HCT116 (cell line): ENCODE data around the gene CCDC183.
"Not testable (repeated sequence)": the region's sequence is repeated elsewhere in the genome, so short reads cannot be mapped to it uniquely, and the experiment has no call there.

Experiments
- EZH2 ChIP-seq: fragments of 200-600 bp; sonication (generic); IDR thresholded peaks from 2 replicates; pipeline ENCODE4 v1.6.1; 2017; ENCODE audit warnings: antibody characterized with exemption, mixed run types
- POLR2AphosphoS5 ChIP-seq: IDR thresholded peaks from 2 replicates; pipeline ENCODE4 v1.6.1; 2011; ENCODE audit warnings: mild to moderate bottlenecking, low read depth, low read length, moderate library complexity
- SP1 ChIP-seq: IDR thresholded peaks from 2 replicates; pipeline ENCODE4 v1.6.1; 2012; ENCODE audit warnings: low read depth
- SRF ChIP-seq: IDR thresholded peaks from 2 replicates; pipeline ENCODE4 v1.6.1; 2012; ENCODE audit warnings: low read depth
- YY1 ChIP-seq: IDR thresholded peaks from 2 replicates; pipeline ENCODE4 v1.6.1; 2011; ENCODE audit warnings: low read length, low read depth, moderate library complexity, mild to moderate bottlenecking; ENCODE audit not compliant: insufficient replicate concordance; ENCODE audit errors: extremely low read depth
- ZNF274 ChIP-seq: fragments of 200-500 bp; sonication (Bioruptor generic); IDR thresholded peaks from 2 replicates; pipeline ENCODE4 v1.6.1; 2014; ENCODE audit warnings: mild to moderate bottlenecking, low read depth, low read length, inconsistent platforms
- TF ChIP-seq, protein P1 (sequence below): IDR thresholded peaks from 2 replicates; pipeline ENCODE4 v1.6.1; 2012
- TF ChIP-seq, protein P2 (sequence below): IDR thresholded peaks from 2 replicates; pipeline ENCODE4 v1.6.1; 2012
- TF ChIP-seq, protein P3 (sequence below), 3 experiments: fragments of 200-600 bp in 1 of 3; sonication (generic) in 1 of 3; IDR thresholded peaks in 2 of 3; conservative IDR thresholded peaks in 1 of 3; 2 replicates each; pipeline ENCODE4 v1.5.1; 2012 to 2017; ENCODE audit warnings: low read depth in 2 of 3, low read length in 2 of 3, antibody characterized with exemption in 1 of 3, borderline replicate concordance in 1 of 3, control low read depth in 1 of 3, mild to moderate bottlenecking in 1 of 3, mixed read lengths in 1 of 3, mixed run types in 1 of 3, moderate library complexity in 1 of 3; ENCODE audit not compliant: insufficient read depth in 1 of 3

DNA sequence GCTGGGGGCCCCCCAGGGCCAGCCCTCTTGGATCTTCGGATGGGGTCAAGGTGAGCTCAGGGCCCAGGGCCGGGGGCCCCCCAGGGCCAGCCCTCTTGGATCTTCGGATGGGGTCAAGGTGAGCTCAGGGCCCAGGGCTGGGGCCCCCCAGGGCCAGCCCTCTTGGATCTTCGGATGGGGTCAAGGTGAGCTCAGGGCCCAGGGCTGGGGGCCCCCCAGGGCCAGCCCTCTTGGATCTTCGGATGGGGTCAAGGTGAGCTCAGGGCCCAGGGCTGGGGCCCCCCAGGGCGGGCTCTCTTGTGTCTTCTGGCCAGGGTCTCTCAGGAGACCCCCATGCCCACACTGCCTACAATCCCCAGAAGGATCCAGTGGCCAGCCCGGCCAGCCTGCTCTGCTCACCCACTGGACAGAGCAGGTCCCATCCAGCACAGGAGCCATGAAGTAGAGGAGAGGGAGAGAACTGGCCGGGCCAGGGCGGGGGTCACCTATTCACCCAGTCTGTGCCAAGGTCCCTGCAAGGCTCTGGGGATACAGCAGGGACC is 6.9 kb downstream of the CCDC183 start:
- TF ChIP-seq, protein P1, sequence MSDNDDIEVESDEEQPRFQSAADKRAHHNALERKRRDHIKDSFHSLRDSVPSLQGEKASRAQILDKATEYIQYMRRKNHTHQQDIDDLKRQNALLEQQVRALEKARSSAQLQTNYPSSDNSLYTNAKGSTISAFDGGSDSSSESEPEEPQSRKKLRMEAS: not testable (repeated sequence)
- TF ChIP-seq SP1, EZH2, ZNF274, YY1, POLR2AphosphoS5, SRF: not testable (repeated sequence)
- TF ChIP-seq, protein P2, sequence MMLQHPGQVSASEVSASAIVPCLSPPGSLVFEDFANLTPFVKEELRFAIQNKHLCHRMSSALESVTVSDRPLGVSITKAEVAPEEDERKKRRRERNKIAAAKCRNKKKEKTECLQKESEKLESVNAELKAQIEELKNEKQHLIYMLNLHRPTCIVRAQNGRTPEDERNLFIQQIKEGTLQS: not testable (repeated sequence)
- TF ChIP-seq, protein P3, sequence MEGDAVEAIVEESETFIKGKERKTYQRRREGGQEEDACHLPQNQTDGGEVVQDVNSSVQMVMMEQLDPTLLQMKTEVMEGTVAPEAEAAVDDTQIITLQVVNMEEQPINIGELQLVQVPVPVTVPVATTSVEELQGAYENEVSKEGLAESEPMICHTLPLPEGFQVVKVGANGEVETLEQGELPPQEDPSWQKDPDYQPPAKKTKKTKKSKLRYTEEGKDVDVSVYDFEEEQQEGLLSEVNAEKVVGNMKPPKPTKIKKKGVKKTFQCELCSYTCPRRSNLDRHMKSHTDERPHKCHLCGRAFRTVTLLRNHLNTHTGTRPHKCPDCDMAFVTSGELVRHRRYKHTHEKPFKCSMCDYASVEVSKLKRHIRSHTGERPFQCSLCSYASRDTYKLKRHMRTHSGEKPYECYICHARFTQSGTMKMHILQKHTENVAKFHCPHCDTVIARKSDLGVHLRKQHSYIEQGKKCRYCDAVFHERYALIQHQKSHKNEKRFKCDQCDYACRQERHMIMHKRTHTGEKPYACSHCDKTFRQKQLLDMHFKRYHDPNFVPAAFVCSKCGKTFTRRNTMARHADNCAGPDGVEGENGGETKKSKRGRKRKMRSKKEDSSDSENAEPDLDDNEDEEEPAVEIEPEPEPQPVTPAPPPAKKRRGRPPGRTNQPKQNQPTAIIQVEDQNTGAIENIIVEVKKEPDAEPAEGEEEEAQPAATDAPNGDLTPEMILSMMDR (IDR thresholded peaks at IDR 0.05 in 2 of 3, conservative IDR thresholded peaks at IDR 0.05 in 1 of 3; ENCODE audit: borderline replicate concordance in 1 of 3, insufficient read depth in 1 of 3, low read depth in 2 of 3, low read length in 2 of 3): not testable (repeated sequence)
